Right renal pelvis (tissue), 4 donors: ENCODE measurements around the gene EPB41L3. TPM values are rescaled to one million over a fixed set of nuclear protein-coding genes. Genes with fewer than 3 reads are reported as not detected.
"Not testable (repeated sequence)": the region's sequence is repeated elsewhere in the genome, so short reads cannot be mapped to it uniquely, and the experiment has no call there.

Experiments
- DNase-seq, 4 donors: peaks; one replicate each; pipeline ENCODE4 v3.0.0-alpha.2; 2013; ENCODE audit warnings: low read depth in 4 of 4, low spot score in 3 of 4, missing footprints in 1 of 4
- polyA plus RNA-seq, 4 donors: library from polyadenylated mRNA; unstranded; fragments of 120-200 nt; gene quantifications; one replicate each; pipeline ENCODE4 v1.2.1, GENCODE V29; 2013; ENCODE audit not compliant: insufficient read length in 4 of 4

EPB41L3 gene
- polyA plus RNA-seq, 4 donors, result 58.4 to 63.6 (median 60.0) TPM

DNA sequence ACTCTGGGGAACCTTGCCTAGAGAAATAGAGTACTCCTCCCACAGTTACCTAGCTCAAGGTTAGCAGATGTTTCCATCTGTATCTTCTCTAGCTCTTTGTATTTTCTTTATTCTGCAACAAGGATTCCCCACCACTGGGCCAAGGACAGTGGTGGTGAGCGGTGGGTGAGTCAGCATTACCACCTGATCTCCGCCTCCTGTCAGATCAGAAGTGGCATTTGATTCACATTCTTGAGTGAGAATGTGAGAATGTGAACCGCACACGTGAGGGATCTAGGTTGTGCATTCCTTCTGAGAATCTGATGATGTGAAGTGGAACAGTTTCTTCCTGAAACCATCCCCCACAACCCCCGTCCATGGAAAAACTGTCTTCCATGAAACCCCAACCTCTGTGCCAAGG is 9.0 kb downstream of the EPB41L3 start:
- no peak for DNase-seq

DNA sequence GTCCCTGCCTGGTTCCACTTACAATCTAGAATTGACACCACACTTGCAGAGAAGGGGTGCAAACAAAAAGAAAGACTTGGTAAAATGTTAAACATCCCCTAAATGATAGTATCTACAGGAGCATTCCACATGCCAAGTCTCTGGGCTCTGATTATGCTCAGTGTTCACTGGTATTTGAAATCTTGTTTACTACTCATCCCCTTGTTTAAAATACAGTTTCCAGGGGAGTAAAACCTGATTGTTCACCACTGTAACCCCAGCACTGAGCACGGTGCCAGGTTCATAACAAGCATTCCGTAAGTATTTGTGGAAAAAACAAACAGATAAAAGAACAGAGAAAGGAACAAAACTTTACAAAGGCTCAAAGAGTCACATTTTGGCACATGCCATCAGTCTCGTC is 11.7 kb downstream of the EPB41L3 start:
- no peak for DNase-seq

DNA sequence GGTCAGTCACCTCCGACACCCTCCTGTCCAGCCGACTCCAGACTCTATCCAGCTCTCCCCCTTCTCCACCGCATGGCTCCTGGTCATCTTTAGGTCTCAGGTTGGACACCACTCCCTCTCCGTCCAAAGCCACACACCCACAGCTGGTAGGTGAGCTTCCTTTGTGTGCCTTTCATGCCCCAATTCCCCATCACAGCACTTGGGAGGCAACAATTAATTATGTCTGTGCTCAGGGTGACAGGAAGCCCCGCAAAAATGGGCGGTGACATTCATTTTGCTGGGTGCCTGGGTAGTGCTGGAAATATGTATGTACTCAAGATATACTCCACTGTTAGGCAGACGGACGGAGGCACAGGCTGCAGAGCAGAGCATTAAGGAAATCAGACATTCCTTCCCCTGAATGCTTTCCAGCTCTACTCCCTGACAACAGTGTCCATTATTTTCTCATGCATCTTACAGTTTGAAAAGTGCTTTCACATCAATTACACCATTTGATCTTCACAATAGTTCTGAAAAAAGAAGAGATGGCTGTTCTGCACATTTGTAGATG is 13.1 kb downstream of the EPB41L3 start:
- DNase-seq, result no peak

GRCh38 chr18:5529471-5529870 is 14.3 kb downstream of the EPB41L3 start:
- DNase-seq, result no peak

DNA sequence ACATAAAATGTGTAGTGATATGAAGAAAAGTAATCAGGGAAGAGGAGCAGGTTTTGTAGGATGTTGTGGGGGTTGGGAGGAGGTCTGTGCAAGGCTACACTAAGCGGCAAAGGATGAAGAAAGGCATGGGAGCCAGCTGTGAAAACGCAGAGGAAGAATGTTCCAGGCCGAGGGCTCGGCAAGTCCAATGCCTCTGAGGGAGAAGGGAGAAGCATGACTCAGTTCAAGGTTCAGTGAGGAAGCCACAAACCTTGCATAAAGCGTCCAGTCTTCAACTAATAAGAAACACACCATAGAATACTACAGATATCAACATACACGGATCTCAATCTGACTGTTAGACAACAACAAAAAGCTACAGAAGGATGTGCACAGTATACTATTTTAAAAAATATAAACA is 16.2 kb downstream of the EPB41L3 start:
- no peak for DNase-seq

DNA sequence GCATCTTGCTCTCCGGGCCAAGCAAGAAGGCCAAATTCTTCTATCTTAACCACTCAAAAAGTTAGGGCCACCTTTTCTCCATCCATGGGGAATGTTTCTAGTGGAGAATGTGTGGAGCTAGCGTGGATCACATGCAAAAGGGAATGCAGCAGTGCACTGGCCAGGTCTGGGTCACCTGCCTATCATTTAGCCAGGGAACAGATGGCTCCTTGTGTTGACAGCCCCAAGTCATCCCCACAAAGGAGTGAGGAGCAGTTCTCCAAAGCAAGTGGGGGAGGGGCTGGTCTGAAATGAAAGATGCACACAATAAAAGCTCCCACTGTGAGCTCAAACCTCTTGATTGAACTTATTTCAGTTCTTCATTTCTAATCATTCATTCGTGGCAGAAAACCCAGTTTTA is 19.1 kb downstream of the EPB41L3 start:
- DNase-seq, result no peak

GRCh38 chr18:5521000-5521399 is 22.8 kb downstream of the EPB41L3 start:
- DNase-seq, result no peak

GRCh38 chr18:5520464-5520863 is 23.3 kb downstream of the EPB41L3 start:
- no peak for DNase-seq

GRCh38 chr18:5519448-5520298 is 24.1 kb downstream of the EPB41L3 start:
- no peak for DNase-seq

DNA sequence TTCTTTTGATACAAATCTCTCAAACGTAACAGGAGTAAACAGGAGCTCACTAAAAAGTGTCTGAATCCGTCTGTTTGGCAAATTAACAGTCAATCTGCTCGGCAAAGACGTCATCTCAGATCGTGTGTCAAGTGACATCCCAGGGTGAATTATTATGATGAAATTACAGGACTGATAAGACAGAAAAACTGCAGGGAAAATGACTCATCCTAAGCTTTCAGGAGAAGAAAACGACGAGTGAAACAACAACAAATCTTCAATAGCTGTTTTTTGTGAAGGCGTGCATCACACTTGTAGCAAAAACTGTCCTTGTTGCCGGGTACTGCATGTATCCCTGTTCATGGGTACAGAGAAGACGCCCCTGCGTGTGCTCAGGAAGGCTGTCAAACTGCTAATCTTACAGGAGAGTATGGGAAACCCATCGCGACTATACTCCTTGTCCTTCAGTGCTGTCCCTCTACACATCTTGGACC is 24.9 kb downstream of the EPB41L3 start:
- DNase-seq, result no peak

DNA sequence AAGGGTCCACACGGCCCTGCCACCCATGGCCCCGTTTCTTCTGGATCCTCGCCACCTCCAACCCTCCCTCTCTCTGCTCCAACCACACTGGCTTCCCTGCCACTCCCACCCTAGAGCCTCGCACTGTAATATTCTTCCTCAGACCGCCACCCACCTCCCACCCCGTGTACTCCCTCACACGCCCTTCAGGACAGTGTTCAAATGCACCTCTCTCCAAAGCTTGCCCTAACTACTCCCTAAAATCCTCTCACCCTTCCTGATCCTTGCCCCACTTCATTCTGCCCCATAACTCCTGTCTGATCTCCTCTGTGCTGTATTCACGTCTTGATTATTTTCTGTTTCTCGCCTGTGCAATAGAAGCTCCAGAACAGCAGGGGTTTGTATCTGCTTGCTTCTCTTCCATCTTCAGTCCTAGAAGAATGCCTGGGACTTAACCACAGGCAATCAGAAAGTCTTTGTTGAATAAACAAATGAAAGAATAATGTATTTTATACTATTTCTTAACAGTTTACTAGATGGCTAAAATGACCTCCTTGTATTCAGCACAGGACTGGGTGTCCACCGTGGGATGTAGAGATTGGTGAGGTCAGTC is 25.5 kb downstream of the EPB41L3 start:
- no peak for DNase-seq

DNA sequence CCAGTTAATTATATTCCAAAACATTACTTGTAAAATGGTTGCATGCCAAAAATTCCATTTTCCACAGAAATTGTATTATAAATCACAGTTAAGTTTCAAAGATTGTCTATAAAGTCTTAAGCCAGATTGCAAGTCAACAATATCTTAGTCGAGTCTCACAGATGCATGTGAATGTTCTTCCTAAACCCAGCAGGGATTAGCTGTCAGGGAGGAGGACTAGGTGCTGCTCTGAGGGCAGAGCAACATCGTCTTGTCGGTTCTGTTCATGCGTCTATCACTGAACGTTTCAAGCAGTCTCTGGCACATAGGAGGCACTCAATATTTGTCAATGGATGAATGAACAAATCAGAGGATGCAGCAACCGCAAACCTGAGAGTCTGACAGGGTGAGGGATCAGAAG is 27.0 kb downstream of the EPB41L3 start:
- DNase-seq, result no peak

- DNase-seq, result no peak
These were observed 28.6 kb downstream of the EPB41L3 start for GRCh38 chr18:5515011-5515784.

DNA sequence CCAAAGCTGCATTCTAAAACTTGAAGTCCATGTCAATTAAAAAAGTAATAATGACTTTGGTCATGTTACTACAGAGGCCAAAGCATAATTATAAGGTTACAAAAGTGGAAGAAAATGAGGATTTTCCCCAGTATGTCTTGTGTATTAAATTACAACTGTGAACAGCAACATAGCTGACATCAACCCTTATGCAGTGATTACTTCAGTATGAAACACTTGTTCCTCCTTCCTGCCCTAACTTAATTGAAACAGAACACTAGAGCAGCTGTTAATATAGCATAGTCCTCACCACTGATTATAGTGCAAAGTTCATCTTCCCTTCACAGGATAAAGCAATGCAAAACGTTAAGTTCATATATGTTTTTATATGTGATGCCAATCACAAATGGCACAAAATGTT is 29.9 kb downstream of the EPB41L3 start:
- DNase-seq, result no peak

DNA sequence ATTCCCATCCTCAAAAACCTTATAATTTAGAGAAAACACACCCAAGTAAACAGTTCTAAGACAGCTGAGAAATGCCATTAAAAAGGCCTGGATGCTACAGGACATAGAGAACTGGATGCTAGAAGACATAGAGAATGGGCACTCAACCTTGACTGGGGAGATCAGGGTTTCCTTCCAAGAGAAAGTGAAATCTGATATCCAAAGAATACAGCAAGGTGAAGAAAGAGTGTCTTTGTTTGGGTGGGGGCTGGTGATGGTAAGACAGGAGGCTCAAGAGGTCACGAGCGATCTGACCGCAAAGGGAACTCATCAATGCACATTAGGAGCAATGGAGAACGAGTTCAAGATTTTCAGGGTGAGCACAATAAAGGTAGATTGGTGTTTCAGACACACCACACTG is 31.6 kb downstream of the EPB41L3 start:
- DNase-seq, result no peak

DNA sequence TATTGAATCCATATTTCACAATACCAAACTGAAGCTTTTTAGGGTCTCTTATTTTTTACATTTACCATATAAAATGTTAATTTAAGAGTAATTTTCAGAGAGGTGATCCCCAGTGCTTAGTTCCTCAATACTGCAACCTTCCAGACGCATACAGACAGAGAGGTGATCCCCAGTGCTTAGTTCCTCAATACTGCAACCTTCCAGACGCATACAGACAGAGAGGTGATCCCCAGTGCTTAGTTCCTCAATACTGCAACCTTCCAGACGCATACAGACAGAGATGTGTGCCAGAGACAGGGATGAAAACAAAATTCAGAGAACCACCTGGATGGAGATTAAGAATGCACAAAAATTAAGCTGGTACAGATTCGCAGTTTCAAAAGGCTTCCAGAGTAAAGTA is 32.3 kb downstream of the EPB41L3 start:
- DNase-seq, result not testable (repeated sequence)

DNA sequence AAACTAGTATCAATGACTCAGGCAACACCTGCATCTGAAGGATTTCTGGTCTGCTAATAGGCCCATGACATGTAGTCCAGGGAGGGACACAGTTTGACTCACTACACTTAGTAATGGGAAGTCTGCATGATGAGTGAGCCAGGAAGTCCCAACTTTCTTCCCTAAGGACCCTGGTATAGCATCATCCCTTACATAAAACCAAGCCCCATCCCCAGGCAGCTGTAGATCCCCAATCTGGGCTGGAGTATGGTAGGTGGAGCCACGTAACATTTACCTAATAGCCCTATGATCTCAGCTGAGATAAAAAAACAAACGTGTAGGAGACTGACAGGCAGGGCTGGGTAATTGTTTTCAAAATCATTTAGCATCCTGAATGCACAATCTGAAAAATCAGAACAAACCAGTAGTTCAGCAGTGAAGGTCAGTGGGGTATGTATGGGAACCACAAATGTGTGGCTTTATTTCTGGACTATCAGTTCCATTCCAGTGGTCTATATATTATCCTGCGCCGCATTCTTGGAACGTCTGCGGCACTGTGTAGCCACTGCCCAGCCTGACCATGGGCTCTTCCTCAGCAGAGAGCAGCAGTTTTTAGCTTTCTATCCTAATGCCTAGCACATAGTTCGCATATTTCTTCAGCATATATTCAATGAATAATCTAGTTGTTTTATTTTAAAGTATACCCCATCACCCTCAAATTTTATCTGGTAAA is 33.5 kb downstream of the EPB41L3 start:
- no peak for DNase-seq

DNA sequence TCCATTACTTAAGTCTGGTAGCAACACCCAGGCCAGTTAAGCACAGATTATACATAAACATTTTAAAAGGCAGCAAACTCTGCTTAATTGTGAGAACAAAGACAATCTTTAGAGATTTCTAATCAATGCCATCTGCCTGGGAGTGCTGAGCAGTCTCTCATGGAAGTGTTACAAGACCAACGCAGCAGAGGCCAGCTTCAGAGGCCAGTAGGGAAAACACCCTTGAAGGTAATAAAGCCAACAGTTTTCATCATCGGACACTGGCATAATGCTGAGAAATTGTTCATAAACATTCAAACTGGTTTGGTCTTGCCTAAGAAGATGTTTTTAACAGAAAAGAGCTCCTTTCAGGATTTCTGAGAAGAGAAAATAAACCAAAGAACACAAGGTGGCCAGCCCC is 35.0 kb downstream of the EPB41L3 start:
- no peak for DNase-seq

- DNase-seq, result no peak
These were observed 36.0 kb downstream of the EPB41L3 start for GRCh38 chr18:5507756-5508155.

DNA sequence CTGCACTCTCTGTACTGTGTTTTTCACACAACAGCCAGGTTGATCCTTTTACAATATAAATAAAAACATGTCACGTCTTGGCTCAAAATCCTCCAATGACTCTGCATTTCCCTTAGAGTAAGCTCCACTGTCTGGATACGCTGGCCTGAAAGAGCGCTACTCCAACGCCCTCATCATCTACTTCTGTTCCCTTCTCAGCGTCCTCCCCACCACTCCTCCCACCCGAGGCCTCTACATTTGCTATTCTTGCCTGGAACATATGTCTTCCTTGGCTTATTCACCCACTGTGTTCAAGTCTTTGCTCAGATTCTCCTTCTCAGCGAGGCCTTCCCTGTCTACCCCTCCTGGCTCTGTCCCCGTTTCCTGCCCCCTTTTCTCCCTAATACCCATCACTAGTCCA is 37.6 kb downstream of the EPB41L3 start:
- DNase-seq, result no peak

- no peak for DNase-seq
These were observed 40.1 kb downstream of the EPB41L3 start for GRCh38 chr18:5503740-5504139.
